Calu3 (cell line): Measurements from ENCODE around the gene HBG2. TPM values are rescaled to one million over a fixed set of nuclear protein-coding genes. Genes with fewer than 3 reads are reported as not detected.
A peak's percentile ranks its signal among the peaks of the same experiment; 100 is the strongest.

ENCODE experiments used
- BruUV-seq: library from RNA; stranded (reverse); fragments of 400-500 nt; replicated peaks from 2 replicates; lab custom pipeline; 2021; lab: Mats Ljungman, UMichigan
- CTCF ChIA-PET: fragments of 300-600 bp; sonication (Branson Sonifier 250); formaldehyde crosslinking; loops from one replicate; lab custom pipeline; 2022; ENCODE audit warnings: antibody characterized with exemption; lab: Charles Lee
- DNase-seq: peaks from one replicate; pipeline ENCODE4 v3.0.0; 2022
- H3K27ac Mint-ChIP-seq: one replicate; pipeline ENCODE4 v1.8.0; 2022; ENCODE audit warnings: mixed read lengths; ENCODE audit not compliant: unreplicated experiment
- H3K27me3 Mint-ChIP-seq: one replicate; pipeline ENCODE4 v1.8.0; 2022; ENCODE audit warnings: mixed read lengths; ENCODE audit not compliant: unreplicated experiment
- H3K36me3 Mint-ChIP-seq: one replicate; pipeline ENCODE4 v1.8.0; 2022; ENCODE audit warnings: mild to moderate bottlenecking, moderate library complexity, mixed read lengths; ENCODE audit not compliant: insufficient read depth, unreplicated experiment
- H3K4me1 Mint-ChIP-seq: one replicate; pipeline ENCODE4 v1.8.0; 2022; ENCODE audit warnings: mild to moderate bottlenecking, low read depth, mixed read lengths; ENCODE audit not compliant: unreplicated experiment
- H3K4me3 Mint-ChIP-seq: one replicate; pipeline ENCODE4 v1.8.0; 2022; ENCODE audit warnings: mild to moderate bottlenecking, low read depth, moderate library complexity, mixed read lengths; ENCODE audit not compliant: unreplicated experiment
- H3K9me3 Mint-ChIP-seq: one replicate; pipeline ENCODE4 v1.8.0; 2022; ENCODE audit warnings: low read depth, mixed read lengths; ENCODE audit not compliant: unreplicated experiment
- CTCF ChIP-seq: fragments of 200-600 bp; IDR thresholded peaks from one replicate; pipeline ENCODE4 v1.8.0; 2022; ENCODE audit warnings: antibody characterized with exemption; ENCODE audit not compliant: unreplicated experiment
- intact Hi-C: fragments of 100-400 bp; cut with micrococcal nuclease; formaldehyde crosslinking; loops from one replicate; pipeline ENCODE4 v1.10.0; 2022; ENCODE audit not compliant: unreplicated experiment
- total RNA-seq: library from RNA; stranded (reverse); gene quantifications from 2 replicates; pipeline ENCODE4 v1.2.3, GENCODE V29; 2022

HBG2 gene
- total RNA-seq, 1 experiment from 2014 or later = not detected

- Mint-ChIP-seq H3K36me3 (no peaks in the 10 kb centered on the region), H3K27ac (no peak overlapping the region), H3K9me3 (no peaks in the 10 kb centered on the region), H3K4me3 (no peak overlapping the region), H3K27me3 (no peaks in the 10 kb centered on the region), H3K4me1 (peaks cover 8% of the 10 kb centered on the region)
- DNase-seq = no peak
- CTCF ChIA-PET = no interaction called here
- no TSS peak for BruUV-seq
- intact Hi-C loops = no loop called here
- no peak for TF ChIP-seq CTCF
These were observed 27.0 kb upstream of the HBG2 start for GRCh38 chr11:5281596-5281995.

- no peak for TF ChIP-seq CTCF
- no TSS peak for BruUV-seq
- Mint-ChIP-seq H3K27ac (no peak overlapping the region), H3K9me3 (no peaks in the 10 kb centered on the region), H3K4me1 (peaks cover 8% of the 10 kb centered on the region), H3K36me3 (no peaks in the 10 kb centered on the region), H3K4me3 (no peak overlapping the region), H3K27me3 (no peaks in the 10 kb centered on the region)
- intact Hi-C loops = no loop called here
- DNase-seq = peak; percentile 40
- CTCF ChIA-PET = no interaction called here
These were observed 26.1 kb upstream of the HBG2 start for GRCh38 chr11:5280582-5281102.

- Mint-ChIP-seq H3K27ac (no peak overlapping the region), H3K27me3 (no peaks in the 10 kb centered on the region), H3K4me1 (peaks cover 8% of the 10 kb centered on the region), H3K36me3 (no peaks in the 10 kb centered on the region), H3K9me3 (no peaks in the 10 kb centered on the region), H3K4me3 (no peak overlapping the region)
- no TSS peak for BruUV-seq
- CTCF ChIA-PET = interaction anchor here (0.7 kb wide), 1 partner anchor 607 kb away, joined by 4 read pairs; no protein-coding TSS in a partner anchor
- TF ChIP-seq CTCF = no peak
- intact Hi-C loops = no loop called here
- DNase-seq = no peak
These were observed 25.0 kb upstream of the HBG2 start for GRCh38 chr11:5279471-5280090.

GRCh38 chr11:5277807-5278382, 23.3 kb upstream of the HBG2 start:
- BruUV-seq = no TSS peak
- intact Hi-C loops = no loop called here
- no peak for TF ChIP-seq CTCF
- H3K4me1 Mint-ChIP-seq = peaks cover 8% of the 10 kb centered on the region
- CTCF ChIA-PET = no interaction called here
- H3K36me3 Mint-ChIP-seq = no peaks in the 10 kb centered on the region
- no peak for DNase-seq
- H3K9me3 Mint-ChIP-seq = no peaks in the 10 kb centered on the region
- H3K27ac Mint-ChIP-seq = no peak overlapping the region
- no peaks in the 10 kb centered on the region for H3K27me3 Mint-ChIP-seq
- no peak overlapping the region for H3K4me3 Mint-ChIP-seq
